Occipital lobe (tissue), 3 donors: ENCODE results near the gene LRRC23. TPM values are rescaled to one million over a fixed set of nuclear protein-coding genes. Genes with fewer than 3 reads are reported as not detected.

Experiments
- DNase-seq: peaks from one replicate; lab custom pipeline; 2025; lab: John Stamatoyannopoulos, UW
- small RNA-seq: library from RNA; depleted of rRNA; stranded (forward); fragments of <200 nt; gene quantifications from one replicate; pipeline ENCODE3, GENCODE V24; 2014
- total RNA-seq: library from RNA; depleted of rRNA; stranded (reverse); fragments of >200 nt; gene quantifications from one replicate; pipeline ENCODE4 v1.2.3, GENCODE V29; 2014

The LRRC23 gene
- total RNA-seq, 1 donor from 2014 or later = 7.6 TPM

GRCh38 chr12:6956021-6956727 is 51.6 kb downstream of the LRRC23 start:
- no peak for DNase-seq

DNA sequence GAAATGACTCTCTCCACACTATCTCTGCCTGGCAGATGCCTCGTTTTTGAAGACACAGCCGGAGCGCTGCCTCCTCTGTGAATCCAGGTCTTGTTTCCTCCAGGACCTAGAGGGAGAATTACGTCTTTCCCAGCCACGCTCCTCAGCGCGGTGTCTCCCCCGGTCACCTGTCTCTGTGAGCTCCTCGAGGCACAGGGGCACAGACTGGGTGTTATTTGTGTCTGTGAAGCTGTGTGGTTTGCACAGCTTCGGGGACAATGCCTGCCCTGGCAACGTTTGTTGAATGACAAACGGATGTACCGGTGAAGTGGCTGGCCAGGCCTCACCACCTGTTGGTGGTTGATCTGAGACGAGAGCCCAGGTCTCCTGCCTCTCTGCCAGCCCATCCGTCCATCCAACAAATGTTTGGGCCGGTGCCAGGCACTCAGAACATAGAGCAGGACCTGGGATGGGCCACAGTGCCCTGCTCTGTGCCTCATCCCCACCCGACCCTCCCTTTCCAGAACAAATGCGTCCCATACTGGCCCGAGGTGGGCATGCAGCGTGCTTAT is 52.6 kb downstream of the LRRC23 start:
- DNase-seq = no peak

DNA sequence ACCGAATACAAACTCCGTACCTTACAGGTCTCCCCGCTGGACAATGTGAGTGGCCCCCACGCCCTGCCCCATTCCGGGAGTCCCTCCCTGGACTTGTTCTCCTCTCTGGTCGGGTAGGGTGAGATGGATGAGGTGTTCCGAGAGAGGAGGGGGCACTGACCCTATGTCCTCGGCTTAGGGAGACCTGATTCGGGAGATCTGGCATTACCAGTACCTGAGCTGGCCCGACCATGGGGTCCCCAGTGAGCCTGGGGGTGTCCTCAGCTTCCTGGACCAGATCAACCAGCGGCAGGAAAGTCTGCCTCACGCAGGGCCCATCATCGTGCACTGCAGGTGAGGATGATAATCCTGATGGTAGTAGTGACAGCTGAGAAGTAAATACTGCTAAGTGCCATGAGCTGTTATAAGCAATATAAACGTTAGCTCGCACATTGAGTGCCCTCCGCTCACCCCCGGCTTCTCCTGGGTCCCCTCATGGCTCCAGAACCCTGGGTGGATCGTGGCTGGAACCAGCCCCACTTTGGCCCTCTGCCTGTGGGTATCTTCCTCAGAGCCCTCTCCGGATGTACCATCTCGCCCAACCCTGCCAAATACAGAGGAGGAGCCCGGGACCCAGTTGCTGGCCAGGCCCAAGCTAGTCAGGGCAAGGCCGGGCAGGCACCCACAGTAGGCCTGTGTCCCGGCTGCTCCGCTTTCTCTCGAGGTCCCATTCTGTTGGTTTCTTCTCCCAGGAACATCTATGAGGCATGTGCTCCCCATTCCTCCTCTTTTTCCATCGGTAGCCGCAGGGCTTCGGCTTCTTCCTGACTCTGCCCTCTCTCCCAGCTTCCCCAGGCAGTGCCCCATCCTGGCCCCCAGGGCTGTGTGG is 53.4 kb downstream of the LRRC23 start:
- no peak for DNase-seq

GRCh38 chr12:6958609-6959057 is 54.0 kb downstream of the LRRC23 start:
- DNase-seq = no peak

GRCh38 chr12:6959058-6959804 is 54.6 kb downstream of the LRRC23 start:
- DNase-seq = no peak

- DNase-seq = no peak
These were observed 55.4 kb downstream of the LRRC23 start for GRCh38 chr12:6959805-6960592.

DNA sequence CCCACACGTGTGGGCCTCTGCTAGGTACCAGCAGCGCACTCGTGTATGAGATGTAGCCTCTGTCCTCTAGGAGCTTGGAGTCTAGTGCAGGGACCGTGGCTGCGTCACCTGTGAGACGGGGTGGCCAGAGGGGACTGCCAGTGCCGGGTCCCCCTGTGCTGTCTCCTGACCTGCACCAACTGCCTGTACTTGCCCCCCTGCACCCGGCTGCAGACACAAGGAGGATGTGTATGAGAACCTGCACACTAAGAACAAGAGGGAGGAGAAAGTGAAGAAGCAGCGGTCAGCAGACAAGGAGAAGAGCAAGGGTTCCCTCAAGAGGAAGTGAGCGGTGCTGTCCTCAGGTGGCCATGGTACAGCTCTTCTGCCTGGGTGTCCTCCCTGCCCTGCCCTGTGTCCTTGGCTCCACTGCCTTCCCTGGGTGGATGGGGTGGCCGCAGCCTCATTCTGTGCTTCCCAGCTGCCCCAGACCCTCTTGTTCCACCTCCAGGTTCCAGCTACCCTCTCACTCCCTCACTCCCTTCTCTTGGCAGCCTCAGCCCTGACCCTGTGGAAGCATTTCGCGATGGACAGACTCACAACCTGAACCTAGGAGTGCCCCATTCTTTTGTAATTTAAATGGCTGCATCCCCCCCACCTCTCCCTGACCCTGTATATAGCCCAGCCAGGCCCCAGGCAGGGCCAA is 56.1 kb downstream of the LRRC23 start:
- no peak for DNase-seq

DNA sequence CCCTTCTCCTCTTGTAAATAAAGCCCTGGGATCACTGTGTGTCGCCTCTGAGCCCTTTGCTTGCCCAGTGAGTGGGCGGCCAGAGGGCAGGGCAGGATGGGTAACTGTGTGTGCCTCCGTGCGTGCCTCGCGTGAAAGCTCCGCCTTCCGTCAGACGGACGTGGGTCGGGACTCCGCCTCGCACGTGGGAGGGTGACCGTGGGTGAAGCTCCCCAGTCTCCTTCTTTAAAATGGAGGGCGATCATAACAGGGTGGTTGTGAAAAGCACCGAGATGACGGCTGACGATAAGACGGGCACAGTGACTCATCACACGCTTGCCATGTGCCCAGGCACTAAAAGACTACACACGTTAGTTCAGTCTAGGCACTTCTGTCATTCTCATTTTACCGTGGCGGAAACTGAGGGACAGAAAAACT is 56.7 kb downstream of the LRRC23 start:
- peak; percentile 37 for DNase-seq

- DNase-seq = no peak
These were observed 57.2 kb downstream of the LRRC23 start for GRCh38 chr12:6961695-6962284.

DNA sequence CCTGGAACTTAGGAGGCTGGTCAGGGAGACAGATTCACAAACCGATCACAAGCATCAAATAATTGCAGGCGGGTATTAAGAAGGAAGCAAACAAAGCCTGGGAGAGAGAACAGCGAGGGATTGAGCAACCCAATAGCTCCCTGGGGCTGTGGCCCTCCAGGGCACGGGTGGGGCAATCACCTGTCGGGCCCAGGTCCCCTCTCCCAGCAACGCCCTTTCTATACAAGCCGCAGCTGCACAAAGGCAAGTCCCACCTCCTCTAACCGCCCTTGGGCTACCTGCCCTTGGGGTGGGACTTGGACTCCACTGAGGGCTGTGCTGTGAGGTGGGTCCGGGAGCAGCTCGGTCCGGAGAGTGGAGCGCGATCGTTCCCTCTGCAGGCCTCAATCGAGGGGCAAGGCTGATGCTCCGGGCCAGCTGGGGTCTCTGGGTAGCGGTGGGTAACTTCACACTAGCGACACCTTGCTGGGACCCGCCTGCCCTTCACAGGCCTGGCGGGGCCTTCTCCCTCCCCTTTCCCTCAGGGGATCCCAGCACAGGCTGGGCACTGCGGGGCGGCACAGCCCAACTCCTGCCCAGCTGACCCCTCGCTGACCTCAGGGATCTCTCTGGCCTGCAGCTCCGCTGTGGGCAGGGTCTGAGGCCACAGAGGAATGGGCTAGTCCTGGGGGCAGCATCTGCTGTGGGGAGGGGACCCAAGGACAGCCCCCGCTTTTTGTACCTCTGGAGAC is 57.8 kb downstream of the LRRC23 start:
- DNase-seq = no peak

GRCh38 chr12:6963016-6963731 is 58.6 kb downstream of the LRRC23 start:
- no peak for DNase-seq

Small RNAs within 50 kb of the gene (small RNA-seq; reads per million reads assigned to genes)
- 0.29 reads per million, percentile 10 among the genes with 10 or more reads in this experiment for gene MIR141
- gene MIR200C = 0.09 reads per million
- gene RNU7-1 = not detected

Other genes with a start within 250 kb of the LRRC23 start
- gene ING4, start 241.7 kb upstream of the LRRC23 start, total RNA-seq = 65.0 TPM
- gene ZNF384, start 215.4 kb upstream of the LRRC23 start, total RNA-seq = 15.1 TPM
- gene PIANP, start 204.0 kb upstream of the LRRC23 start, total RNA-seq = 1.2 TPM
- 37.1 TPM for gene COPS7A, start 180.8 kb upstream of the LRRC23 start, total RNA-seq
- 81.4 TPM for gene MLF2, start 151.7 kb upstream of the LRRC23 start, total RNA-seq
- gene PTMS, start 138.5 kb upstream of the LRRC23 start, total RNA-seq = 26.8 TPM
- not detected for gene LAG3, start 132.3 kb upstream of the LRRC23 start, total RNA-seq
- 2.3 TPM for gene CD4, start 115.3 kb upstream of the LRRC23 start, total RNA-seq
- 61.3 TPM for gene GPR162, start 83.0 kb upstream of the LRRC23 start, total RNA-seq
- gene P3H3, start 76.4 kb upstream of the LRRC23 start, total RNA-seq = 11.2 TPM
- gene GNB3, start 63.9 kb upstream of the LRRC23 start, total RNA-seq = 0.94 TPM
- 3.9 TPM for gene CDCA3, start 53.5 kb upstream of the LRRC23 start, total RNA-seq
- gene USP5, start 52.7 kb upstream of the LRRC23 start, total RNA-seq = 66.8 TPM
- 179 TPM for gene TPI1, start 37.3 kb upstream of the LRRC23 start, total RNA-seq
- 2.8 TPM for gene SPSB2, start 31.5 kb upstream of the LRRC23 start, total RNA-seq
- 137 TPM for gene ENO2, start 9.8 kb downstream of the LRRC23 start, total RNA-seq
- 9.2 TPM for gene ATN1, start 23.1 kb downstream of the LRRC23 start, total RNA-seq
- gene RNU7-1, start 39.0 kb downstream of the LRRC23 start, total RNA-seq = not detected
- gene C12orf57, start 39.2 kb downstream of the LRRC23 start, total RNA-seq = 243 TPM
- gene PTPN6, start 46.5 kb downstream of the LRRC23 start, total RNA-seq = 3.1 TPM
- gene PHB2, start 65.8 kb downstream of the LRRC23 start, total RNA-seq = 102 TPM
- gene EMG1, start 66.1 kb downstream of the LRRC23 start, total RNA-seq = 26.0 TPM
- 6.6 TPM for gene LPCAT3, start 113.7 kb downstream of the LRRC23 start, total RNA-seq
- gene C1S, start 155.9 kb downstream of the LRRC23 start, total RNA-seq = 10.8 TPM
- 2.5 TPM for gene C1R, start 187.6 kb downstream of the LRRC23 start, total RNA-seq
- 3.4 TPM for gene C1RL, start 204.4 kb downstream of the LRRC23 start, total RNA-seq
- gene RBP5, start 224.1 kb downstream of the LRRC23 start, total RNA-seq = not detected
- gene CLSTN3, start 225.5 kb downstream of the LRRC23 start, total RNA-seq = 60.5 TPM